HG03521 (cell line): ENCODE results near the gene AGPAT1.
"Not testable (repeated sequence)": the region's sequence is repeated elsewhere in the genome, so short reads cannot be mapped to it uniquely, and the experiment has no call there.

ENCODE experiments used
- ATAC-seq: cut with Tn5 transposase; IDR thresholded peaks from one replicate; pipeline ENCODE4 v1.9.1; 2021; ENCODE audit warnings: mild to moderate bottlenecking, moderate library complexity; ENCODE audit not compliant: unreplicated experiment

The AGPAT1 gene

DNA sequence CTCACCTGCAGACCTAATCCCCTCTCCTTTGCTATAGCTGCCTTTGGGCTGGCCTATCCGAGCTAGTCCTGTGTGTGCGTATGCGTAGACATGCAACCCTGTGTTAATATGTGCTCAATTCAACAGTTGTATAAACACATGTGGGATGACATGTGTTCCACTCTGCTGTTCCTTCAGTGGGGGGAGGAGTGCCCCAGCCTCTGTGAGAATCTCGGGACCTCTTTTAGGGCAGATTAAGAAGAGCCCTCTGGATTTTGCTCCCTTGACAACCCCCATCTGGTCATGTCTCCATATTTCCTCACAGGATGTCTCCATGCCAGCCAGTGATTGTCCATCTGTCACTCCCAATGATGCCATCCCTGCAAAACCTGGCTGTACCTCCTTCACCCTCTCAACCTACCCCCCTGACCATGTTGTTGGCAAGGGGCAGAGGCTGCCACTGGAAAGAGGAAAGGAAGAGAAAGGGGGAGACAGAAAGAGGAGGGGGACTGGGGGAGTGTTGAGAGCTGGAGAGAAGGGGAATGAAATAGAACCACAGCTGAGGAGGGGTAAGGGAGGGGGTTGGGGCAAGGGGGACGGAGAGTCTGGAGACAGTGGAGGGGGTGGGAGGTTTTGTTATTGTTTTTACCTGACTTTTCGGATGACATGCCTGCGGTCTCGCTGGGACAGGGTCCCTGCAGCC, 24.6 kb downstream of the AGPAT1 start:
- no peak for ATAC-seq

- no peak for ATAC-seq
Observed at GRCh38 chr6:32149932-32150870, 25.7 kb downstream of the AGPAT1 start.

DNA sequence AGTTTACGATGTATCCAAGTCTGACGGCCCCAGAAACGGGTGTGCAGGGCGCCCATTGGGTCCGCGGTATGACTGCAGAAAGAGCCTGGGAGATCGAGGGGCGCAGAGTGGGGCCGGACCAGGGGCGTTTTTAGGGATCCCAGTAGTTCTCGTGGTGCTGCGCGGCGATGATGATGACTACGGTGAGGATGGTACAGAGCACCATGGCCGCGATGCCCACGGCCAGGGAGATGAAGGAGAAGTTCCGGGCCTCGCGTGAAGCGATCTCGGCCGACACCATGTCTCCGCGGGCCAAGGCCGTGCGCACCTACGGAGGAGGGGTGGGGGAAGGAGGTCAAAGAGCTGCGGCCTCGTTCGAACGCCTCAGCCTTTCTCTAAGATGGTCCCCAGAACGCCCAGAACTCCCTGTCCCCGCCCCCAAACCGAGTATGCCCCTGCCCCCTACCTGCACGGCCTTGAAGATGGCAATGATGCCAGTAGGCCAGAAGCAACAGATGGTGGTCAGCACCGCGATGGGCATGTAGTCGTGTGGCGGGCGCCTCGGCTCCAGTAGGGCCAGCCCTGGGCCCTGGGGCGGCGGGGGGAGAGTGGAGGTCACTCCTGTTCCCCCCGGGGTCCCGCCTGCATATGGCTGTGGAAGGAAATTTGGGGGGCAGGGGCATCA, 26.7 kb downstream of the AGPAT1 start:
- ATAC-seq: no peak

GRCh38 chr6:32148289-32149091, 27.4 kb downstream of the AGPAT1 start:
- ATAC-seq: no peak

DNA sequence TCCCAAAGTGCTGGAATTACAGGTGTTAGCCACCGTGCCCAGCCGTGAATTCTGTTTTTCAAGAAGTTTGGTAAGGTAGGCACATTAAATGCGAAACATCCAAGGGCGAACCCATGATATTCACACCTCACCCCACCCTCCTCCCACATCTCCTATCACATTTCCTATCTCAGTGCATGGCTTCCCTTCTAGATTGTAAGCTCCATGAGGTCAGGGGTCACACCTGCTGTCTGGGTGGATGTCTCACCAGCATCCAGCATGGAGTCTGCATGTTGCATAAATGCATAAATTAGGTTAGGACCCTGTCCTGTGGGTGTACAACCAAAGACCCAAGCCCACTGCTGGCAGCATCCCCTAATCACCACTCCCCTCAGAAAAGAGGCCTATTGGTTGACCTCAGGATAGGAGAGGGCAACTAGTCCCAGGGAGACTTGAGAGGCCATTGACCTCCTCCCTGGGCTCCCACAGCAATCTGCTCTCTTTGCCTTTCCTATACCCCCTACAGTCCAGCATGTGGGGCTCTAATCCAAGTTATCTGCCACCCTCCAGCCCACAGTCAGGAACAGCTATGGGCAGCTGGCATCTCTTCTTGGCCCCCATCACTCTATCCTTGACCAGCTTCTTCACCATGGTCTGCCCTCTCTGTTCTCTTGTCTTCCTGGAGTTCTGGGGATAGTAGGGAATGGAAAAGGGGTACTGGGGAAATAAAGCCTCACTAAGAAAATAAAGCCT, 28.3 kb downstream of the AGPAT1 start:
- ATAC-seq: no peak

DNA sequence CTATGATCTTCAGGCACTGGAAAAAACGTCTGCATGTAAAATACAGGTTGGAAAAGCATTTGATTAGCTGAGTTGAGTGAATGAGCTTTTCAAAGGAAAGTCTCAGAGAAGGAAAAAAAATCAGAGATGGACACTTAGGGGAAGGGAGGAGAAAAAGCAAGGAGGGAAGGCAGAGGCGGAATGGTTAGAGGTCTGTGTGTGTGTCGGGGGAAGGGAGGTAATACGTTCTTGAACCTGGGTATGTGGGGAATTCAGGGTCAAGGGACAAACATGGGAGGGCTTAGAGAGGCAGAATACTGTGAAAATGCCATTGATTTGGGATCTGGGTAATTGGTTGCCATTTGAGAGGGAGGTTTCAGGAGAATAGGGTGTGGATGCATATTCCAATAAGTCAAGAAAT, 29.2 kb downstream of the AGPAT1 start:
- ATAC-seq: no peak

DNA sequence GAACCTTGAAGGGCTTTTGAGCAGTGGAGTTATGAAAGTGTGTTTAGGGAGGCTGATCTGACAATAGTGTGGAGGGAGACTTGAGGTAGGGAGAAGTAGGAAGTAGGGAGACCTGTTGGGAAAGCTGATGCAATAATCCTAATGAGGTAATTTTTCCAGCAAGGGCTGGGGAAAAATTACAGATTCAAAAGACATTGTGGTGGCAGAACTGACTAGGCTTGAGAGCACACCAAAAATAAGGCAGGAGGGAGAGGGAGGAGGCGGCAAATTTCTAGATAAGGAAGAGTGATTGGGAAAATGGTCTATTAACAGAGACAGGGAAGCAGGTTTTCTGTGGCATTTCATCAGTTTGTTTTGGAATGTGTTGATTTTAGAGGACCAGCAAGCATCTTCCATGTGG, 29.6 kb downstream of the AGPAT1 start:
- ATAC-seq: no peak

GRCh38 chr6:32144238-32144637, 31.6 kb downstream of the AGPAT1 start:
- not testable (repeated sequence) for ATAC-seq

GRCh38 chr6:32140420-32141046, 35.4 kb downstream of the AGPAT1 start:
- ATAC-seq: no peak

DNA sequence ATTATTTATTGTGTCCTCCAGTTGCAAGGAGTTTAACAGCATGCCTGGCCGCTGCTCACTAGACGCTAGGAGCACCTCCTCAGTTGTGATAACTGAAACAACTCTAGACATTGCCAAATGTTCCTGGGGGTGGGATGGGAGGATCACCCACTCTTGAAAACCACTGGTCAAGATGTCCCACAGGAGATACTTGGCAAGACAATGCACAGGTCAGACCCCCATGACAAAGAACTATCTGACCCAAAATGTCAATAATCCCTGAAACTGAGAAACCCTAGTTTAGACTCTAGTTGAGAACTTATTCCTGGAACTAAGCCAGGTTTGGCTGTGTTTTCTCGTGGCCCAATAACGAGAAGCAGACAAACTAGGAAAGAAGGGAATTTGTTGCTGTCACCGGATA, 36.3 kb downstream of the AGPAT1 start:
- ATAC-seq: no peak

GRCh38 chr6:32137454-32137853, 38.4 kb downstream of the AGPAT1 start:
- no peak for ATAC-seq

GRCh38 chr6:32133786-32134185, 42.1 kb downstream of the AGPAT1 start:
- no peak for ATAC-seq

- no peak for ATAC-seq
Observed at GRCh38 chr6:32132110-32132509, 43.8 kb downstream of the AGPAT1 start.

- ATAC-seq: no peak
Observed at GRCh38 chr6:32131439-32131948, 44.4 kb downstream of the AGPAT1 start.

DNA sequence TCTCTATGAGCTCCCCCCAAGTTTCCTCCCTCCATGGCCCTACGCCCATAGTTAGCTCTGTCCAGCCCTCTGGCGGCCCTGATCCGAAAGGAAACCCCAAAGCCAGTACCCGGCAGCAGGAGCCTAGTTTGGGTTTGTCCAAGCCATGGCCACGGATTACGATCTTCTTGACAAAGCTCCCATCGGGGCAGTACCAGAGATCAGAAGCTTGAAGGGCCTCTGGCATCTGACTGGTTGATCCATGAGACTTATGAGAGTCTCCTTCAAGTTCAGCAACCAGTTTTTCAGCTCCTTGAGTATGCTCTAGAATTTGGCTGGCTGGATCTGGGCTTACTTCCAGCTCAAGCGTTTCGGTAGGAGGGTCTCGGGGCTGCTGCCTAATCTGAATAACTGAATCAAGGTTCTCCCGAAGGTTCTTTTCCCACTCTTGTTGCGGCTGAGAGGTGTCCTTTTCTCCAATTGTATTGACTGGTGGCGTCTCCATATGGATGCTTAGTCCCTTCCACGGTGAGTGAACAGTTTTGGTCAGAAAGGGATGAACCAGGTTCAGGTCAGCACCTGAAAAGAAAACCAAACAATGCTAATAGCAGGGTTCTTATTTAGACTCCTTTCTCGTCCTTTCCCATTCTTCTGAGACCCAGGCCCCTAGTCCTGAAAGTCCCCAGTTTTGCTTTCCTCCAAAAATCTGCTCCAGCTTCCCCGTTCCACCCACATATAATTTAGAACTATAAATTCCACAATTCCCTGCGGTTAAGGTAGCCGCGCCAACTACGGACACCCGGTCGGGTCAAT, 46.4 kb downstream of the AGPAT1 start:
- peak; percentile 3 for ATAC-seq

- no peak for ATAC-seq
Observed at GRCh38 chr6:32128751-32129296, 47.1 kb downstream of the AGPAT1 start.

- ATAC-seq: peak; percentile 80
Observed at GRCh38 chr6:32127717-32128592, 47.9 kb downstream of the AGPAT1 start, which contains the start of gene ATF6B. TSS of gene ATF6B (minus strand) at chr6:32128246. CDS start at chr6:32128207, 39 bp downstream.
